Transverse colon (tissue), 4 donors: Measurements from ENCODE around the gene RBP3. TPM values are rescaled to one million over a fixed set of nuclear protein-coding genes. Genes with fewer than 3 reads are reported as not detected.

ENCODE experiments used
- DNase-seq: peaks from one replicate; pipeline ENCODE4 v3.0.0-alpha.2; 2019
- H3K27ac ChIP-seq, 4 donors: fragments of 200-600 bp; sonication (generic); 2 replicates each; pipeline ENCODE4 v1.5.1; 2016 to 2018; ENCODE audit warnings: inconsistent platforms in 4 of 4
- H3K27me3 ChIP-seq: fragments of 200-600 bp; sonication (generic); 2 replicates; pipeline ENCODE4 v1.5.1; 2017; ENCODE audit warnings: inconsistent platforms
- H3K36me3 ChIP-seq, 4 donors: fragments of 200-600 bp; sonication (generic); 2 replicates each; pipeline ENCODE4 v1.5.1; 2017 to 2019; ENCODE audit warnings: inconsistent platforms in 4 of 4
- H3K4me1 ChIP-seq, 4 donors: fragments of 200-600 bp; sonication (generic); 2 replicates each; pipeline ENCODE4 v1.5.1; 2017 to 2020; ENCODE audit warnings: inconsistent platforms in 4 of 4
- H3K4me3 ChIP-seq, 4 donors: fragments of 200-600 bp; sonication (generic); 1 replicate in 1 of 4; 2 replicates in 3 of 4; pipeline versions ENCODE4 v1.5.1 to v1.6.1; 2017 to 2019; ENCODE audit warnings: inconsistent platforms in 4 of 4
- H3K9me3 ChIP-seq, 2 donors: fragments of 200-600 bp; sonication (generic); 2 replicates each; pipeline ENCODE4 v1.5.1; 2017 to 2019; ENCODE audit warnings: inconsistent platforms in 2 of 2
- EP300 ChIP-seq: sonication (generic); formaldehyde crosslinking; IDR thresholded peaks from one replicate; pipeline ENCODE4 v1.6.1; 2017; ENCODE audit warnings: antibody characterized with exemption, low read depth
- POLR2A ChIP-seq: fragments of 450-650 bp; IDR thresholded peaks from one replicate; pipeline ENCODE4 v1.6.1; 2016; ENCODE audit warnings: antibody characterized with exemption, mild to moderate bottlenecking, moderate library complexity
- POLR2AphosphoS5 ChIP-seq, 3 donors: sonication (generic); formaldehyde crosslinking; IDR thresholded peaks; one replicate each; pipeline ENCODE4 v1.6.1; 2016; ENCODE audit warnings: antibody characterized with exemption in 3 of 3
- WGBS, 2 donors: methylation state at CpG; one replicate each; pipeline ENCODE4 v1.1.5; 2018; ENCODE audit warnings: low coverage in 1 of 2; 5-methylcytosine and 5-hydroxymethylcytosine counted together
- in situ Hi-C, 4 donors: fragments of 200-750 bp; cut with MboI; loops; one replicate each; pipeline versions ENCODE4 v1.15.0 to v1.15.1; 2017; ENCODE audit warnings: low sequenced_read_pairs in 3 of 4, low pct_ligation_motif_present in 1 of 4, low pct_unique_long_range_greater_than_20kb in 1 of 4
- intact Hi-C: fragments of 100-400 bp; cut with DNase I; formaldehyde crosslinking; loops from one replicate; pipeline ENCODE4 v1.15.1; 2023; ENCODE audit warnings: low total_unique reads
- total RNA-seq, 4 donors: library from RNA; depleted of rRNA; stranded (reverse); fragments of >200 nt; gene quantifications; one replicate each; pipeline ENCODE4 v1.1.0, GENCODE V29; 2016
- TF ChIP-seq, protein P1 (sequence below), 5 experiments: fragments of 200-600 bp in 3 of 5; fragments of 450-650 bp in 2 of 5; sonication (generic) in 3 of 5; IDR thresholded peaks; 1 replicate in 2 of 5; 2 replicates in 3 of 5; pipeline ENCODE4 v1.5.1; 2016 to 2017; ENCODE audit warnings: antibody characterized with exemption in 5 of 5, inconsistent platforms in 3 of 5, mild to moderate bottlenecking in 2 of 5, moderate library complexity in 1 of 5

RBP3 gene
- total RNA-seq, 4 donors from 2014 or later = not detected

DNA sequence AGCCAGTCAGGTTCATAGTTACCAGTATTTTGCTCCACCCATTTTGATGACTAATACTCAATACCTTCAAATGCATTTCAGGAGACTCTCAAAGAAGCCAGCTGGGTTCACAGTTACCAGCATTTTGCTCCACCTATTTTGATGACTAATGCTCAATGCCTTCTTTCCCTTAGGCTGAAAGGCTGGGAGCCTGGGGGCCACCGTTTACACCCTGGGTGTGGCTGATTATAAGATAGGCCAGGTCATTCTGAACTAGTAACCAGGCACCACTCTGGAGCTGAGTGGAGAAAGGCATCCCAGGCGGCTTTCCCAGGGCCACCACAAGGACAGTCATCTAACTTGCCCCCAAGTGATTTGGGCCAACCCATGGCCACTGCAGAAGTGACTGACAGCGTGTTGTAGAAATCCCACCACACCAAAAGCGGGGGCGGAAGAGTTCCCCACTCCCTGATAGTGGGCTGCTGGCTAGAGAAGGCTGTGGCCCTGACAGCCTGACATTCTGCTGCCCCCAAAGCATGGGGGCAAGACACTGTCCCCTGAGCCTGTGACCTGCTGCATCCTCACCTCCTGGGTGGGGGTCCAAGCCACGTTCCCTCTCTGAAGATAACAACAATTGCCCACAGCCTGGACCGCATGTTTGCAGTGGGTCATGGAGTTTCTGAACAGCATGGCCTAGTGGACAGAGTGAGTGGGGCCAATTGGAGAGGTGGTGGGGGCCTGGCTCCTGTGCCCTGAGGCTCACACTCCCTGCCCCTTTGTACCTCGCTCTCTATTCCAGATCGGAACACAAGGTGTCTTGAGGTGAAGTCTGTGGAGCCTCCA is 58.9 kb downstream of the RBP3 start:
- no peaks in the 10 kb centered on the region for H3K36me3 ChIP-seq
- TF ChIP-seq, protein P1, sequence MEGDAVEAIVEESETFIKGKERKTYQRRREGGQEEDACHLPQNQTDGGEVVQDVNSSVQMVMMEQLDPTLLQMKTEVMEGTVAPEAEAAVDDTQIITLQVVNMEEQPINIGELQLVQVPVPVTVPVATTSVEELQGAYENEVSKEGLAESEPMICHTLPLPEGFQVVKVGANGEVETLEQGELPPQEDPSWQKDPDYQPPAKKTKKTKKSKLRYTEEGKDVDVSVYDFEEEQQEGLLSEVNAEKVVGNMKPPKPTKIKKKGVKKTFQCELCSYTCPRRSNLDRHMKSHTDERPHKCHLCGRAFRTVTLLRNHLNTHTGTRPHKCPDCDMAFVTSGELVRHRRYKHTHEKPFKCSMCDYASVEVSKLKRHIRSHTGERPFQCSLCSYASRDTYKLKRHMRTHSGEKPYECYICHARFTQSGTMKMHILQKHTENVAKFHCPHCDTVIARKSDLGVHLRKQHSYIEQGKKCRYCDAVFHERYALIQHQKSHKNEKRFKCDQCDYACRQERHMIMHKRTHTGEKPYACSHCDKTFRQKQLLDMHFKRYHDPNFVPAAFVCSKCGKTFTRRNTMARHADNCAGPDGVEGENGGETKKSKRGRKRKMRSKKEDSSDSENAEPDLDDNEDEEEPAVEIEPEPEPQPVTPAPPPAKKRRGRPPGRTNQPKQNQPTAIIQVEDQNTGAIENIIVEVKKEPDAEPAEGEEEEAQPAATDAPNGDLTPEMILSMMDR (IDR thresholded peaks at IDR 0.05) = no peak
- no peak for TF ChIP-seq EP300
- no peak for TF ChIP-seq POLR2AphosphoS5 (IDR thresholded peaks at IDR 0.05)
- no peak for TF ChIP-seq POLR2A
- no peak for DNase-seq
- H3K27ac ChIP-seq = no peak overlapping the region
- intact Hi-C loops (no loop called here), in situ Hi-C loops (no loop called here)
- no peaks in the 10 kb centered on the region for H3K27me3 ChIP-seq
- H3K4me3 ChIP-seq = no peak overlapping the region
- 14 to 82% methylated on average over 1 to 9 of the region's 9 CpGs for WGBS, 2 donors
- H3K9me3 ChIP-seq = no peaks in the 10 kb centered on the region
- H3K4me1 ChIP-seq = peaks cover 0 to 8% (median 0%) of the 10 kb centered on the region in 4 donors

Other genes with a start within 250 kb of the RBP3 start
- gene GDF10, start 48.2 kb upstream of the RBP3 start, total RNA-seq = 1 to 10 TPM in 1 of 4 donors, under 1 TPM in 2, not detected in 1; 0.79 to 1.2 (median 1.00) TPM
- gene GDF2, start 25.9 kb upstream of the RBP3 start, total RNA-seq = not detected
- under 1 TPM in 2 of 4 donors, not detected in 2; 0.41 to 0.80 TPM for gene ZNF488, start 35.9 kb downstream of the RBP3 start, total RNA-seq
- gene ANXA8, start 135.8 kb downstream of the RBP3 start, total RNA-seq = under 1 TPM in 1 of 4 donors, not detected in 3; 0.60 TPM
- not detected for gene FAM25G, start 143.3 kb downstream of the RBP3 start, total RNA-seq
- gene AGAP9, start 175.3 kb downstream of the RBP3 start, total RNA-seq = 10 to 100 TPM in 2 of 4 donors, 1 to 10 TPM in 2; 2.0 to 18.6 (median 12.4) TPM